Sigmoid colon (tissue), 7 donors: ENCODE data around the gene EMC9. TPM values are rescaled to one million over a fixed set of nuclear protein-coding genes. Genes with fewer than 3 reads are reported as not detected.

Experiments used
- DNase-seq: peaks from one replicate; pipeline ENCODE4 v3.0.0-alpha.2; 2019
- H3K27ac ChIP-seq, 4 donors: fragments of 200-600 bp; sonication (generic); one replicate each; pipeline ENCODE4 v1.5.1; 2016 to 2019; ENCODE audit warnings: mild to moderate bottlenecking in 1 of 4
- H3K27me3 ChIP-seq, 3 donors: fragments of 200-600 bp; sonication (generic); one replicate each; pipeline ENCODE4 v1.5.1; 2019; ENCODE audit warnings: mild to moderate bottlenecking in 1 of 3
- H3K36me3 ChIP-seq, 4 donors: fragments of 200-600 bp; sonication (generic); one replicate each; pipeline ENCODE4 v1.5.1; 2016 to 2019
- H3K4me1 ChIP-seq, 4 donors: fragments of 200-600 bp; sonication (generic); one replicate each; pipeline ENCODE4 v1.5.1; 2017 to 2019
- H3K4me3 ChIP-seq, 4 donors: fragments of 200-600 bp; sonication (generic); one replicate each; pipeline ENCODE4 v1.5.1; 2017 to 2019; ENCODE audit warnings: mild to moderate bottlenecking in 2 of 4, moderate library complexity in 1 of 4
- H3K9me3 ChIP-seq, 4 donors: fragments of 200-600 bp in 3 of 4; sonication (generic) in 3 of 4; one replicate each; pipeline versions ENCODE4 v1.5.1 to v1.6.1; 2013 to 2019
- EP300 ChIP-seq, 4 donors: sonication (generic); formaldehyde crosslinking; IDR thresholded peaks; one replicate each; pipeline ENCODE4 v1.6.1; 2017; ENCODE audit warnings: antibody characterized with exemption in 4 of 4
- POLR2A ChIP-seq, 2 donors: fragments of 450-650 bp; IDR thresholded peaks; one replicate each; pipeline ENCODE4 v1.6.1; 2016; ENCODE audit warnings: antibody characterized with exemption in 2 of 2, mild to moderate bottlenecking in 2 of 2, moderate library complexity in 2 of 2
- POLR2AphosphoS5 ChIP-seq, 4 donors: sonication (generic); formaldehyde crosslinking; IDR thresholded peaks; one replicate each; pipeline ENCODE4 v1.6.1; 2017; ENCODE audit warnings: antibody characterized with exemption in 4 of 4
- WGBS, 2 donors: extraction: QIAGEN DNeasy Blood & Tissue Kit; methylation state at CpG; one replicate each; pipeline ENCODE4 v1.1.7; 2013; 5-methylcytosine and 5-hydroxymethylcytosine counted together
- intact Hi-C: fragments of 100-400 bp; cut with DNase I; formaldehyde crosslinking; loops from one replicate; pipeline ENCODE4 v1.15.1; 2023
- polyA plus RNA-seq, 3 donors: library from polyadenylated mRNA; stranded (reverse); fragments of 200-250 nt; gene quantifications; one replicate each; pipeline ENCODE4 v1.2.3, GENCODE V29; 2013
- total RNA-seq, 4 donors: library from RNA; depleted of rRNA; stranded (reverse); fragments of >200 nt; gene quantifications; one replicate each; pipeline ENCODE4 v1.1.0, GENCODE V29; 2016
- TF ChIP-seq, protein P1 (sequence below), 4 experiments: fragments of 450-650 bp in 3 of 4; fragments of 200-600 bp in 1 of 4; IDR thresholded peaks; one replicate each; pipeline ENCODE4 v1.5.1; 2016 to 2019; ENCODE audit warnings: antibody characterized with exemption in 4 of 4, mild to moderate bottlenecking in 3 of 4, moderate library complexity in 2 of 4
- donor health status: healthy with polysubstance abuse.
- donor health status: Bipolar disorder and iron deficiency.
- donor health status: healthy.

The EMC9 gene
- total and polyA plus RNA-seq, 7 donors = 5.0 to 37.2 (median 20.6) TPM

DNA sequence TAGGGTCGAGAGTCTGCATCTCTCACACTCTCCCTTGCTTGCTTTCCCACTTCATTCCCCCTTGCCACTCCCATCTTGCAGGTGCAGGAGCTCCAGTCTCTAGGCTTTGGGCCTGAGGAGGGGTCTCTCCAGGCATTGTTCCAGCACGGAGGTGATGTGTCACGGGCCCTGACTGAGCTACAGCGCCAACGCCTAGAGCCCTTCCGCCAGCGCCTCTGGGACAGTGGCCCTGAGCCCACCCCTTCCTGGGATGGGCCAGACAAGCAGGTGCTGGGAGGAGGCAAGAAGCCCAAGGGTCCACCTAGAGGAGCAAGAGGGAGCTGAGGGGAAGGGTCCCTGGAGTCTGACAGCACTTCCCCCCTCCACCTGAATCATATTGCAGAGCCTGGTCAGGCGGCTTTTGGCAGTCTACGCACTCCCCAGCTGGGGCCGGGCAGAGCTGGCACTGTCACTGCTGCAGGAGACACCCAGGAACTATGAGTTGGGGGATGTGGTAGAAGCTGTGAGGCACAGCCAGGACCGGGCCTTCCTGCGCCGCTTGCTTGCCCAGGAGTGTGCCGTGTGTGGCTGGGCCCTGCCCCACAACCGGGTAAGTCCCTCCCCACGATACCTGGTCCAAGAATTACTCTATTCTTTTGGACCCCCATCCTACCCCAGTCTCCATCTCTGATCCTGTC is 10.2 kb upstream of the EMC9 start:
- Histone ChIP-seq H3K36me3 (peaks cover 38 to 76% (median 62%) of the 10 kb centered on the region in 4 donors), H3K9me3 (no peaks in the 10 kb centered on the region), H3K27me3 (no peaks in the 10 kb centered on the region), H3K4me1 (peaks cover 0 to 24% (median 19%) of the 10 kb centered on the region in 4 donors), H3K4me3 (no peak overlapping the region), H3K27ac (no peak overlapping the region)
- TF ChIP-seq POLR2AphosphoS5 (IDR thresholded peaks at IDR 0.05) (no peak), EP300 (IDR thresholded peaks at IDR 0.05) (no peak), POLR2A (IDR thresholded peaks at IDR 0.05) (no peak)
- TF ChIP-seq, protein P1, sequence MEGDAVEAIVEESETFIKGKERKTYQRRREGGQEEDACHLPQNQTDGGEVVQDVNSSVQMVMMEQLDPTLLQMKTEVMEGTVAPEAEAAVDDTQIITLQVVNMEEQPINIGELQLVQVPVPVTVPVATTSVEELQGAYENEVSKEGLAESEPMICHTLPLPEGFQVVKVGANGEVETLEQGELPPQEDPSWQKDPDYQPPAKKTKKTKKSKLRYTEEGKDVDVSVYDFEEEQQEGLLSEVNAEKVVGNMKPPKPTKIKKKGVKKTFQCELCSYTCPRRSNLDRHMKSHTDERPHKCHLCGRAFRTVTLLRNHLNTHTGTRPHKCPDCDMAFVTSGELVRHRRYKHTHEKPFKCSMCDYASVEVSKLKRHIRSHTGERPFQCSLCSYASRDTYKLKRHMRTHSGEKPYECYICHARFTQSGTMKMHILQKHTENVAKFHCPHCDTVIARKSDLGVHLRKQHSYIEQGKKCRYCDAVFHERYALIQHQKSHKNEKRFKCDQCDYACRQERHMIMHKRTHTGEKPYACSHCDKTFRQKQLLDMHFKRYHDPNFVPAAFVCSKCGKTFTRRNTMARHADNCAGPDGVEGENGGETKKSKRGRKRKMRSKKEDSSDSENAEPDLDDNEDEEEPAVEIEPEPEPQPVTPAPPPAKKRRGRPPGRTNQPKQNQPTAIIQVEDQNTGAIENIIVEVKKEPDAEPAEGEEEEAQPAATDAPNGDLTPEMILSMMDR (IDR thresholded peaks at IDR 0.05) = no peak
- intact Hi-C loops = no loop called here
- no peak for DNase-seq
- 94 to 98% methylated on average over 16 of the region's 16 CpGs for WGBS, 2 donors

DNA sequence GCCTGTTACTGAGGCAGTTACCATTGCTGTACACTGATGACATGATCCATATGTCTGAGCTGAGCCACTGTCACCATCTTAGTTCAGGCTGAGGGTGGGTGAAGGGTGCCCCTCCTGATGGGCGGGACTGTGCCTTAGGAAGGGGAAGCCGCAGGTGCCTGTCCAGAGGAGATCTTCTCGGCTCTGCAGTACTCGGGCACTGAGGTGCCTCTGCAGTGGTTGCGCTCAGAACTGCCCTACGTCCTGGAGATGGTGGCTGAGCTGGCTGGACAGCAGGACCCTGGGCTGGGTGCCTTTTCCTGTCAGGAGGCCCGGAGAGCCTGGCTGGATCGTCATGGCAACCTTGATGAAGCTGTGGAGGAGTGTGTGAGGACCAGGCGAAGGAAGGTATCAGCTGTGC is 9.6 kb upstream of the EMC9 start:
- DNase-seq = no peak
- Histone ChIP-seq H3K27ac (no peak overlapping the region), H3K9me3 (no peaks in the 10 kb centered on the region), H3K27me3 (no peaks in the 10 kb centered on the region), H3K36me3 (peaks cover 32 to 70% (median 56%) of the 10 kb centered on the region in 4 donors), H3K4me1 (peaks cover 0 to 26% (median 21%) of the 10 kb centered on the region in 4 donors), H3K4me3 (no peak overlapping the region)
- intact Hi-C loops = no loop called here
- TF ChIP-seq, protein P1 (IDR thresholded peaks at IDR 0.05) = no peak
- TF ChIP-seq POLR2AphosphoS5 (IDR thresholded peaks at IDR 0.05) = no peak
- no peak for TF ChIP-seq EP300 (IDR thresholded peaks at IDR 0.05)
- no peak for TF ChIP-seq POLR2A (IDR thresholded peaks at IDR 0.05)
- 92% methylated on average over 9 of the region's 9 CpGs for WGBS, 2 donors

DNA sequence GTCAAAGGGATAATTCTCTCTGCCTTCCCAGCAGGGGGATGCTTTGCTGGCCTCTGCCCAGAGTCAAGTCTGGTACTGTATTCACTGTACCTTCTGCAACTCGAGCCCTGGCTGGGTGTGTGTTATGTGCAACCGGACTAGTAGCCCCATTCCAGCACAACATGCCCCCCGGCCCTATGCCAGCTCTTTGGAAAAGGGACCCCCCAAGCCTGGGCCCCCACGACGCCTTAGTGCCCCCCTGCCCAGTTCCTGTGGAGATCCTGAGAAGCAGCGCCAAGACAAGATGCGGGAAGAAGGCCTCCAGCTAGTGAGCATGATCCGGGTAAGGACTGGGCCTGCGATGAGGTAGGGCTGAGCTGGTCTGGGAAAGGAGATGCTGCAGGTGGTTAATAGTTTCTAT is 9.2 kb upstream of the EMC9 start:
- no peak overlapping the region for H3K4me3 ChIP-seq
- no peak overlapping the region for H3K27ac ChIP-seq
- intact Hi-C loops = no loop called here
- peaks cover 0 to 30% (median 25%) of the 10 kb centered on the region in 4 donors for H3K4me1 ChIP-seq
- WGBS, 2 donors = 94 to 97% methylated on average over 9 of the region's 9 CpGs
- no peak for TF ChIP-seq POLR2AphosphoS5 (IDR thresholded peaks at IDR 0.05)
- no peak for TF ChIP-seq EP300 (IDR thresholded peaks at IDR 0.05)
- TF ChIP-seq, protein P1 (IDR thresholded peaks at IDR 0.05) = no peak
- no peak for TF ChIP-seq POLR2A (IDR thresholded peaks at IDR 0.05)
- no peaks in the 10 kb centered on the region for H3K27me3 ChIP-seq
- peaks cover 28 to 66% (median 52%) of the 10 kb centered on the region in 4 donors for H3K36me3 ChIP-seq
- H3K9me3 ChIP-seq = no peaks in the 10 kb centered on the region
- DNase-seq = no peak

DNA sequence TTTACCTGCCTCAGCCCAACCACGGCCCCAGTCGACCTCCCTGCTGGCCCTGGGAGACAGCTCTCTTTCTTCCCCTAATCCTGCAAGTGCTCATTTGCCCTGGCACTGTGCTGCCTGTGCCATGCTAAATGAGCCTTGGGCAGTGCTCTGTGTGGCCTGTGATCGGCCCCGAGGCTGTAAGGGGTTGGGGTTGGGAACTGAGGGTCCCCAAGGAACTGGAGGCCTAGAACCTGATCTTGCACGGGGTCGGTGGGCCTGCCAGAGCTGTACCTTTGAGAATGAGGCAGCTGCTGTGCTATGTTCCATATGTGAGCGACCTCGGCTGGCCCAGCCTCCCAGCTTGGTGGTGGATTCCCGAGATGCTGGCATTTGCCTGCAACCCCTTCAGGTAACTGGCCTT is 8.7 kb upstream of the EMC9 start:
- WGBS, 2 donors = 93 to 94% methylated on average over 9 of the region's 9 CpGs
- Histone ChIP-seq H3K4me3 (no peak overlapping the region), H3K36me3 (peaks cover 23 to 61% (median 47%) of the 10 kb centered on the region in 4 donors), H3K27ac (no peak overlapping the region), H3K4me1 (peaks cover 0 to 35% (median 30%) of the 10 kb centered on the region in 4 donors), H3K27me3 (no peaks in the 10 kb centered on the region), H3K9me3 (no peaks in the 10 kb centered on the region)
- intact Hi-C loops = no loop called here
- no peak for DNase-seq
- TF ChIP-seq POLR2AphosphoS5 (IDR thresholded peaks at IDR 0.05) (no peak), EP300 (IDR thresholded peaks at IDR 0.05) (no peak), POLR2A (IDR thresholded peaks at IDR 0.05) (no peak)
- TF ChIP-seq, protein P1 (IDR thresholded peaks at IDR 0.05) = no peak
